Measurements from ENCODE around the gene SLC39A2.

SLC39A2 gene

DNA sequence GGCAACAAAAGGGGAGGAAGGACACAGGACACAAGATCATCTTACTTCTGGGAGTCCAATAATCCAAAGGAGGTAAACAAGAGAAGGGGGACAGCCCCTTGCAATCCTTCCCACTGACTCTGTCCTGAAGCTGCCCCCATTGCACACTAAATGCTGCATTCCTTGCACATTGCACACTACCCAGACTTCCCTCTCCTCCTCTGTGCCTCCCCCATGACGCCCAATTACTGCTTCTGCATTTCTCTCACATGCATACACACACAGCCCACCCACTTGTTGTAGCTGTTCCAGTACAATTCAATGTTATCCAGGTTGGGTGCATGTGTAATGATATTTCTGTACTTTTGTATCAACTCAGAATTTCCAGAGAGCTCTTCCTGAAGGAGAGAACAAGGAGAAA is 20.3 kb downstream of the SLC39A2 start:
- TF ChIP-seq, protein P1, sequence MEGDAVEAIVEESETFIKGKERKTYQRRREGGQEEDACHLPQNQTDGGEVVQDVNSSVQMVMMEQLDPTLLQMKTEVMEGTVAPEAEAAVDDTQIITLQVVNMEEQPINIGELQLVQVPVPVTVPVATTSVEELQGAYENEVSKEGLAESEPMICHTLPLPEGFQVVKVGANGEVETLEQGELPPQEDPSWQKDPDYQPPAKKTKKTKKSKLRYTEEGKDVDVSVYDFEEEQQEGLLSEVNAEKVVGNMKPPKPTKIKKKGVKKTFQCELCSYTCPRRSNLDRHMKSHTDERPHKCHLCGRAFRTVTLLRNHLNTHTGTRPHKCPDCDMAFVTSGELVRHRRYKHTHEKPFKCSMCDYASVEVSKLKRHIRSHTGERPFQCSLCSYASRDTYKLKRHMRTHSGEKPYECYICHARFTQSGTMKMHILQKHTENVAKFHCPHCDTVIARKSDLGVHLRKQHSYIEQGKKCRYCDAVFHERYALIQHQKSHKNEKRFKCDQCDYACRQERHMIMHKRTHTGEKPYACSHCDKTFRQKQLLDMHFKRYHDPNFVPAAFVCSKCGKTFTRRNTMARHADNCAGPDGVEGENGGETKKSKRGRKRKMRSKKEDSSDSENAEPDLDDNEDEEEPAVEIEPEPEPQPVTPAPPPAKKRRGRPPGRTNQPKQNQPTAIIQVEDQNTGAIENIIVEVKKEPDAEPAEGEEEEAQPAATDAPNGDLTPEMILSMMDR (conservative IDR thresholded peaks at IDR 0.05; ENCODE audit: low read depth, low read length) = no peak
- no peak for DNase-seq (ENCODE audit: low read depth)
- no peak overlapping the region for H3K4me3 ChIP-seq (ENCODE audit: low read depth, low read length)

DNA sequence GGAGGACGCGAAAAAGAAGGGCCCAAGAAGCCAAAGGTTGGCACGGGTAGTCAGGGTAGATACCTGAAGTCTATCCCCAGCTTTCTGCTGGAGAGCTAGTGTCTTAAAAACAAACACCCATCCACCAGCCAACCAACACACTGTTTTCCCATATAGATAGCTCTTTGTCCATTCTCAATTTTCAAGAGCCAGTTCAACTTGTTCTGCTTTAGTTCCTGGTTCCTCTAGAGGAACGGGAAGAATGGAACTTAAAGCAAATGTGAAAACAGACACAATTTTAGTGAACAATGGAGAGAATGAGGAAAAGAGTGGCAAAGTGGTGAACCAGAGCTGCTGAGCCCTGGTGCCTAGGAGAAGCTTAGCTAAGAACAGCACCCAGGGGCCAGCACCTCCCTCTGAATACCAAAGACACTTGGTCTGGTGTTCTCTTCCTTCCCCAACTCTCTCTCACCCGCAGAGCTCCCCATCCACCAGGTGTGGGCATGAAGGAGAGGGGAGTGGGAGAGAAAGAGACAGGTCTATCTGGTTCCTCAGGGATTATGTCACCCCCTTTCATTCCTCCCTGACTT is 22.0 kb downstream of the SLC39A2 start:
- TF ChIP-seq, protein P1 (conservative IDR thresholded peaks at IDR 0.05; ENCODE audit: low read depth, low read length) = no peak
- no peak for DNase-seq (ENCODE audit: low read depth)
- no peak overlapping the region for H3K4me3 ChIP-seq (ENCODE audit: low read depth, low read length)

DNA sequence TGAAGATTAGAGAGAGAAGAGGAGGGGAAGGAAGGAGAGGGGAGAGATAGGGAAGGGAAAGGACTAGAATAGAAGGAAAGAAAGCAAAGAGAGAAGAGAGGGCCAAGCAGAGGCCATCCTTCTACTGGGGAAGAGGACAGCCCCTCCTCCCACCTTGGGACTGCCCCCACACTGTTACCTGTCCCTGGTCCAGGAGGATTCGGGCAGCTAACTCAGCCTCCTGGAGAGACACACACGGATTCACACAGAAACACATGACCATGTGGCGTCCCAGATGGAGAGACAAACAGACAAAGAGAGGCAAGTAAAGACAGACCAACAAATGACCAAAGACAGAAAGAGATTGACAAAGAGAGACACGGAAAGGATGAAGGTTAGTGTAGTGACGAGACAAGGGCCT is 23.6 kb downstream of the SLC39A2 start:
- H3K4me3 ChIP-seq (ENCODE audit: low read depth, low read length) = no peak overlapping the region
- no peak for DNase-seq (ENCODE audit: low read depth)
- TF ChIP-seq, protein P1 (conservative IDR thresholded peaks at IDR 0.05; ENCODE audit: low read depth, low read length) = no peak

DNA sequence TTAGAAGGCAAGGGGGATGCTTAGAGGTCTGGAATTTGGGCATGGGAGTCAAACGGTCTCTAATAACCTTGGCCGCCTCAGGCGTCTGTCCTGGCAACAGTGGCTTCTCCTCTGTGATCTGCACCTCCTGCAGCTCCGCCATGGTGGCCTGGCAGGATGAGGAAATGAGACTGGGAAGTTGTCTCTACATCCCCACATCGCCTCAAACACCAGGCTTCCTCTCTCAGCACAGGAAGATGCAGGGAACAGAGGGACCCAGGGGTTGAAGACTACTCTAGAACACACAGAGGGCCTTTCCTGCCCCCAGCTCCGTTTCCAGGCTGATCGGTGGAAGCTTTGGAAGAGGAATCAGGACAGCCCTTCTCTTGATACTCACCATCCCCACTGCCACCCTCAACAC is 24.1 kb downstream of the SLC39A2 start:
- DNase-seq (ENCODE audit: low read depth) = no peak
- no peak overlapping the region for H3K4me3 ChIP-seq (ENCODE audit: low read depth, low read length)
- TF ChIP-seq, protein P1 (conservative IDR thresholded peaks at IDR 0.05; ENCODE audit: low read depth, low read length) = no peak

DNA sequence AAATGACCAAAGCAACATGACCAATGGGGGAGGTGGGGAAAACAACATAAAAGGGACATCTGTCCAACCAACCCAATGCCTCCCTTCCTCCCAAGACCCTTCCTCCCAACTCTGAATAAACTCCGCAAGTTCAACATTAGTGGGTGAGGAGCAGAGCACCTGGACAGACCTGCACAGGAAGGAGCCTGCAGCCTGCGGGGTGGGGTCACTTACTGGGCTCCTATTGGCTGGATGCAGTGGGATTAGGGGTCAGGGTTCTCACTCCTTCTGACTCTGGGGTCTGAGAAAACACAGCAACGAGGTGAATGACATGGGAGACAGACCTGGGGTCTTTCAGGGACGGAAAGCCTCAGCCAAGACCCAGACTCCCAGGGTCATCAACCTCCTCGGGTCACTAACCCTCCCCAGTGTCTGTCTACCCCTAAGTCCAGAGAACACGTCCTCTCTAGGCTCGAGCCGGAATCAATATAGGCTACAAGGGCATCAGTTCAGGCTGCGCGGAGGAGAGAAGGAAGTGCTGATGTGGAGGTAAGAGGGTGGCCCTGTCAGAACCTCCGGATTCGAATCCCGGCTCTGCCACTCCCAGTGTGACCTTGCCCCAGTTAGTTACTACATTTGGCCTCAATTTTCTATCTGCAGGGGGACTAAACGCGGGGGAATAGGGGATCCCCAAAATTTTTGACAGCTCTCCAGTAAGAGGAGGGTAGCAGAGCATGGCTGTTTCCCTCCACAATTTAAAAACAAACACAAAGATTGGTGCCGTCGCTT is 24.9 kb downstream of the SLC39A2 start:
- no peak for DNase-seq (ENCODE audit: low read depth)
- peak overlapping the region; percentile 60 for H3K4me3 ChIP-seq (ENCODE audit: low read depth, low read length)
- TF ChIP-seq, protein P1 (conservative IDR thresholded peaks at IDR 0.05; ENCODE audit: low read depth, low read length) = no peak

DNA sequence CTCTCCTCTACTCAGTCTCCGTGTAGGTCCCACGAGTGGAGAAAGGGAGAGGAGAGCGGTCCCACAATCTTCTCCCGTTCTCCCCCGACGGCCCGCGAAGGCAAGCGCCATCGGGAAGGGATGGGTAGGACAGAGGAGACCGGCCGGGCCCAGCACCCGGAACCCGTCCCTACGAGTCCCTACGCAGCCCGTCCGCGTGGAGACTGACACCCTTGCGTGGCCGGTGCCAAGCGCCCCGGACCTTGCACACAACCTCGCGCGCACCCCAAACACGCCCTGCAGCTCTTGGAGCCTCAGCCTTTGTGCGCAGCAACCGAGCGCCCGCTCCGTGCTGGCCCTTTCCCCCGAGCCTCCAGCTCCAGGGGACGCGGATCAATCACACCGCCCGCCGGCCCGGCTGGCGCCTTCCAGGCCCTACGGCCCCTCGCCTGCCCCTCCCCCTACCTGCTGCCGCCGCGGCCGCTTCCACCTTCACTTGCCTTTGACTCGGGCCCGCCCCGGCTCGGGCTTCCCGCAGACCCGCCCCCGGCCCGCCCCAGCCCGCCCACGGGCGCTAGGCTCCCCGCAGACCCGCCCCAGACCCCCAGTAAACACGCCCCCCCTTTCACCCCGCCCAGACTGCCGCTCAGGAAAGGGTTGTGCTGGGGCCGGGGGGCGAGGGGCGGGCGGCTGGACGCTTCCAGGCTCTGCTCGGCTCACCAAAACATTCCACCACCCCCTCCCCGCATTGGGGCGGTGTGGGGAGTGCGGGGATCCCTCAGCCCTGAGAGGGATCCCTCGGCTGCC is 25.7 kb downstream of the SLC39A2 start, which contains the start of gene NDRG2:
NDRG2 (minus strand) TSS at position 477 of the 786 bp plus-strand sequence. CDS start 1,746 bp downstream, outside the sequence.
- H3K4me3 ChIP-seq (ENCODE audit: low read depth, low read length) = peak within 1 kb of the TSS; percentile 60
- TF ChIP-seq, protein P1 (conservative IDR thresholded peaks at IDR 0.05; ENCODE audit: low read depth, low read length) = no peak
- peak; percentile 32 for DNase-seq (ENCODE audit: low read depth)

Measured in choroid plexus epithelial cell (primary cell).